ENCODE results near the gene RNF121.
"Not testable (repeated sequence)": the region's sequence is repeated elsewhere in the genome, so short reads cannot be mapped to it uniquely, and the experiment has no call there.

RNF121 gene

GRCh38 chr11:71928737-71929443 lies at the start of gene RNF121:
RNF121 (plus strand) TSS chr11:71929046; CDS start chr11:71929062, 16 bp downstream.
- DNase-seq (ENCODE audit: low read depth in 2 of 2, low spot score in 1 of 2): peak; percentile 96 to 97

DNA sequence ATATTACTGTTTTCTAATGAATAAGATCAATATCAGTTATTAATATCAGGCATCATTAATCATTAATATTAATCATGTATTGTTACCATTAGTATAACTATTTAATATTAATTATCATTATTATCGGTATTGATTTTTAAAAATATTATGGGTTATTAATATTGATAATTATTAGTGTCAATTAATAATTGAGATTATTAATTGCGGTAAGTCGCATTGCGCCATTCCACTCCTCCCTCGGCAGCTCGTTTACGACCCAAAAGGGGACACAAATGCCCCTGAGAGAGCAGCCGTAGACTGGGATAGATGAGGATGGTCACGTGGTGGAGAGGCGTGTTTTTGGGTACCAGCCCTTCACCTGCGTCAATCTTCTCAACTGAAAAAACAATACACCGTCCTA lies 43.0 kb upstream of the RNF121 start:
- not testable (repeated sequence) for DNase-seq (ENCODE audit: low read depth in 2 of 2, low spot score in 1 of 2)

- not testable (repeated sequence) for DNase-seq (ENCODE audit: low read depth in 2 of 2, low spot score in 1 of 2)
Measured at GRCh38 chr11:71888335-71889010, 40.4 kb upstream of the RNF121 start.

DNA sequence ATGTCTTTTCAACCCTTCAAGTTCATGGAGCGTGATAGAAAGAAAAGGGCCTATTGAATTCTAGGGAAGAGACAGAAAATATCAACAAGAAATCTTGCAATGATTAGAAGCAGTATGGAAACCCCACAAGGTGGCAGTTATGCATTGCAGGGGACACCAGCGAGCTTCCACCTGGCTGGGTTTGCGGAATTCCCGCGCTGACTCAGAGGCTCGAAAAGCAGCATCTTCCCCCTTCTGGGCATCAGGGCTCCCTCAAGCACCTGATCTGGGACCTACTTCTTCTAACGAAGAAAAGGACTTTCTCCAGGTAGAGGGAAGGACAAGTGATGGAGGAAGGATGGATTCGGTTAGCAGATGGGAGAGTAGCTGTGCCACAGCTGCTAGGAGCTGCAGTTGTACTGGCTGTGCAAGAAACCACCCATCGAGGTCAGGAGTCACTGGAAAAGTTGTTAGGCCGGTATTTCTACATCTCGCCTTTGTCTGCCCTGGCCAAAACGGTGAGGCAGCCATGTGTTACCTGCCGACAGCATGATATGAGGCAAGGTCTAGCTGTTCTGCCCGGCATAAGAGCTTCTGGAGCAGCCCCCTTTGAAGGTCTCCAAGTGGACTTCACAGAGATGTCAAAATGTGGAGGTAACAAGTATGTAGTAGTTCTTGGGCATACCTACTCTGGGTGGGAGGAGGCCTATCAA lies 39.5 kb upstream of the RNF121 start:
- not testable (repeated sequence) for DNase-seq (ENCODE audit: low read depth in 2 of 2, low spot score in 1 of 2)

- no peak for DNase-seq (ENCODE audit: low read depth in 2 of 2, low spot score in 1 of 2)
Measured at GRCh38 chr11:71895961-71896360, 32.9 kb upstream of the RNF121 start.

DNA sequence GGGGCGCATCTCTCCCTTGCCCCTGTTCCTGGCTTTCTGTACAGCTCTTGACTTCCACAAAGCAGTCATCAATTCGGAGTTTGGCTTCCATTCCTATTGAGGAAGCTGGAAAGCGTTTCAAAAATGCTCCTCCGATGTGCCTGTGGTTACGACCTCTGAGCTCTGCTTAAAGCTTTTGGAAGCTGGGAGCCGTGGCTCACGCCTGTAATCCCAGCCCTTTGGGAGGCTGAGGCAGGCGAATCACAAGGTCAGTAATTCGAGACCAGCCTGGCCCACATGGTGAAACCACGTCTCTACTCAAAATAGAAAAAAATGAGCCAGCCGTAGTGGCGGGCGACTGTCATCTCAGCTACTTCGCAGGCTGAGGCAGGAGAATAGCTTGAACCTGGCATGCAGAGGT lies 27.7 kb upstream of the RNF121 start:
- DNase-seq (ENCODE audit: low read depth in 2 of 2, low spot score in 1 of 2): not testable (repeated sequence)

- no peak for DNase-seq (ENCODE audit: low read depth in 2 of 2, low spot score in 1 of 2)
Measured at GRCh38 chr11:71908218-71908617, 20.6 kb upstream of the RNF121 start.

DNA sequence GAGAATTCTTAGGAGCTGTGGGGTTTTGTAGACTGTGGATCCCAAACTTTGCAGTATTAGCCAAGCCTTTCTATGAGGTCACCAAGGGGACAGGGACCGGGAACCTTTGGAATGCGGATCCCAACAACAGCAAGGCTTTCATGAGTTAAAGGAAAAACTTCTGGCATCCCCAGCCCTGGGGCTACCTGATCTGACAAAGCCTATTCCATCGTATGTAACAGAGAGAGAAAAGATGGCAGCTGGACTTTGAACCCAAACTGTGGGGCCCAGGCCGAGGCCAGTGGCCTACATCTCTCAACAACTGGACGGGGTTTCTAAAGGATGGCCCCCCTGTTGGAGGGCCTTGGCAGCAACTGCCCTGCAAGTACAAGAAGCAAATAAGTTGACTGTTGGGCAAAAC lies 18.1 kb upstream of the RNF121 start:
- not testable (repeated sequence) for DNase-seq (ENCODE audit: low read depth in 2 of 2, low spot score in 1 of 2)

DNA sequence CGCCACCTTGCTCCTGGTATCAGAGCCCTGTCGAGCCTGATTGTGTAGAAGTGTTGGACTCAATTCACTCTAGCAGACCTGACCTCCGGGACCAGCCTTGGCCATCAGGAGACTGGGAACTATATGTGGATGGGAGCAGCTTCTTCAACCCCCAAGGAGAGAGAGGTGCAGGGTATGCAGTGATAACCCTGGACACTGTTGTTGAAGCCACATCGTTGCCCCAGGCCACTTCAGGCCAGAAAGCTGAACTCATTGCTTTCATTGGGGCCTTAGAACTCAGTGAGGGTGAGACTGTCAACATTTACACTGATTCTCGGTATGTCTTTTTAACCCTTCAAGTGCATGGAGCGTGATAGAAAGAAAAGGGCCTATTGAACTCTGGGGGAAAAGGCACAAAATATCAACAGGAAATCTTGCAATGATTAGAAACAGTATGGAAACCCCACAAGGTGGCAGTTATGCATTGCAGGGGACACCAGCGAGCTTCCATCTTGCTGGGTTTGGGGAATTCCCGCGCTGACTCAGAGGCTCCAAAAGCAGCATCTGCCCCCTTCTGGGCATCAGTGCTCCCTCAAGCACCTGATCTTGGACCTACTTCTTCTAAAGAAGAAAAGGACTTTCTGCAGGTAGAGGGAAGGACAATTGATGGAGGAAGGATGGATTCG lies 17.4 kb upstream of the RNF121 start:
- DNase-seq (ENCODE audit: low read depth in 2 of 2, low spot score in 1 of 2): peak in 1 of 2 donors; percentile 23

GRCh38 chr11:71911986-71912340 lies 16.9 kb upstream of the RNF121 start:
- DNase-seq (ENCODE audit: low read depth in 2 of 2, low spot score in 1 of 2): not testable (repeated sequence)

- DNase-seq (ENCODE audit: low read depth in 2 of 2, low spot score in 1 of 2): no peak
Measured at GRCh38 chr11:71913756-71914526, 14.9 kb upstream of the RNF121 start.

DNA sequence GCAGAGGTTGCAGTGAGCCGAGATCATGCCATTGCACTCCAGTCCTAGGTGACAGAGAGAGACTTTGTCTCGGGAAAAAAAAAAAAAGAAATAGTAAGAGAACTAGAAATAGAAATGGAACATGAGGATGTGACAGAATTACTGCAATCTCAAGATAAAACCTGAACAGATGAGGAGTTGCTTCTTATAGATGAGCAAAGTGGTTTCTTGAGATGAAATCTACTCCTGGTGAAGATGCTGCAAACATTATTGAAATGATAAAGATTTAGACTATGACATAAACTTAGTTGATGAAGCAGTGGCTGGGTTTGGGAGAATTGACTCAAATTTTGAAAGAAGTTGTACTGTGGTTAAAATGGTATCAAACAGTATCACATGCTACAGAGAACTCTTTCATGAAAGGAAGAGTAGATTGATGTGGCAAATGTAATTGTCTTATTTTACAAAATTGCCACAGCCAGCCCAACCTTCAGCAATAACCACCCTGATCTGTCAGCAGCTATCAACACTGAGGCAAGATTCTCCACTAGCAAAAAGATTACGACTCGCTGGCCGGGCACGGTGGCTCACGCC lies 14.1 kb upstream of the RNF121 start:
- no peak for DNase-seq (ENCODE audit: low read depth in 2 of 2, low spot score in 1 of 2)

DNA sequence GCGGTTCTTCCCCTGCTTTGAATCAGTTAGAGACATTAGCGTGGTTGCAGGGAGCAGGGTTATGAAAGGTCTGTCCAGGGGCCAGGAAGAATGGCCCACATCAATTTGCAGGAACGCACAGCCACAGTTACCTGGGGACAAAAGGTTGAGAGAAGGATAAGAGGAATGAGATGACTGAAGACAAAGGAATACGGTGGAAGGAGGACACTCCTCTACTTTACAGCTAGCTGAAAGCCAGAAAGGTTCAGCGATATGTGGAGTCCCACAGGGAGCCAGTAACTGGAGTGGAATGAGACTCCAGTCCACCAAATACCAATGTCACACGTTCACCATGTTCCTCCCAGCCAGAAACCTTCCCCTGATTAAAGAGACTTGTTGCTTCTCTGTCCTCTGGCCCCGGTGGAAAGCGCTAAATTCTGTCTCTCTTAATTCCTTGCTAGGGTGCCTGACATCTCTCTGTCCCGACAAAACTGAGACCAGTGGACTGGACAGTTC lies 11.2 kb upstream of the RNF121 start:
- no peak for DNase-seq (ENCODE audit: low read depth in 2 of 2, low spot score in 1 of 2)

DNA sequence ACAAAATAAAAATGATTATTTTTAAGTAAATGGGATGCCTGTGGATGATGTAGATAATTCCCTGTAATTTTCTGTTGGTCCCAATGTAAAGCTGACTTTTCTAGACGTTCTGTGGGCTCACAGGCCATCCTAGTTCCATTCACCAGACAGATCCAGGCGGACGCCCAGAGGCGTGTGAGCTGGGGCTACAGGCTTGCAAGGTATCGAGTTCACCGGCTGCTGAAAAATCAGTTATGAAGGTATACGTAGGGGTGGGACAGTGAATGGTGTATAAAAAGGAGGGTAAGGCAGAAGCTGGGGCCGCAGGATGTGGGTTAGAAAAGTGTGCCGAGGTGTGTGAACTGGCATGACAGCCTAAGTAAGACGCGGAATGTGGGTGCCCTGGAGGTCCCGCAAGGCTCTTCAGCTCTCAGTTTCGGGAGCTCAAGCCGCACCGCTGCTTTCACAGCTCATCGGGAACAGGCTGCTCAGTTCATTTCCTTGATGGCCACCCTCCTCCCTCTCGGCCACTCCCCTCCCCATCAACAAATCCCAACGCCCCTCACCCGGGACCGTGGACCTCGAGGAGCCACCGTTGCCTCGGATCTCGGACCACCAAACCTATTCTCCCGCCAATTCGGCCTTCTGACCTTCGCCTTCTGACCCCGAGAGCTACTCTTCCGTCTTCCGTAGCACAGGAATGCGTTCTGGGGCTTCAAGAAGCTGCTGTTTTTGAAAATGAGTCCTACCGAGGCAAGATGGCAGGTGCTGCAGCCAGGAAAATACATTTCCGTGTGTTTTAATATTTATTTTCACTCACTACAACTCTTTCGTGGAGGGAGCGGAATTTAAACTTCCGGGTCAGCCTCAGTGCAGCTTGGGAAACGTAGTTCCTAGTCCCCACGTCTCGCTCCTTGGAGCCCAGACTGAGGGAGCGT lies 768 bp upstream of the RNF121 start, which contains the start of gene XNDC1N:
TSS of gene XNDC1N (minus strand) at position 775 of the 917 bp plus-strand sequence. CDS start 5,241 bp downstream, outside the sequence.
- DNase-seq (ENCODE audit: low read depth in 2 of 2, low spot score in 1 of 2): peak; percentile 47 to 49

- DNase-seq (ENCODE audit: low read depth in 2 of 2, low spot score in 1 of 2): no peak
Measured at GRCh38 chr11:71929491-71929890, 645 bp downstream of the RNF121 start.

DNA sequence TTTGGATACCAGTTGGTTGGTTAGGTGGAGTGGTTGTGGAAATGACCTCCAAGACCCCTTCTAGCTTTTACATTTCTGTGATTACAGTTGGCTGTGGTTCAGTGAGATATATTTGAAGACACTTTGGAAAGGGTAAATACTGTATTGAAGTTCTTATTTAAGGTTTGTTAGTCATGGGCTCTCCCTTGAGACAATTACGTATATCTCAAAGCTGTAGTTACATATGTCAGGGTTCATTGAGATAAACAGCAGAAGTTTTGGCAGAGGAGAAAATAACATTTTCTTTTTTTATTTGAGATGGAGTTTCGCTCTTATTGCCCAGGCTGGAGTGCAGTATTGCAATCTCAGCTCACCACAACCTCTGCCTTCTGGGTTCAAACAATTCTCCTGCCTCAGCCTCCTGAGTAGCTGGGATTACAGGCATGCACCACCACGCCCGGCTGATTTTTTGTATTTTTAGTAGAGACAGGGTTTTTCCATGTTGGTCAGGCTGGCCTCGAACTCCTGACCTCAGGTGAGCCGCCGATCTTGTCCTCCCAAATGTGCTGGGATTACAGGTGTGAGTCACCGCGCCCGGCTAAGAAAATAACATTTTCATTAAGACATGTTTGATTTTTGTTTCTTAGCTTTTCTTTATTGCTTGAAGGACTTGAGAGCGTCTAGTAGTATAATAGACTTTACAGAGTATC lies 1.9 kb downstream of the RNF121 start:
- no peak for DNase-seq (ENCODE audit: low read depth in 2 of 2, low spot score in 1 of 2)

DNA sequence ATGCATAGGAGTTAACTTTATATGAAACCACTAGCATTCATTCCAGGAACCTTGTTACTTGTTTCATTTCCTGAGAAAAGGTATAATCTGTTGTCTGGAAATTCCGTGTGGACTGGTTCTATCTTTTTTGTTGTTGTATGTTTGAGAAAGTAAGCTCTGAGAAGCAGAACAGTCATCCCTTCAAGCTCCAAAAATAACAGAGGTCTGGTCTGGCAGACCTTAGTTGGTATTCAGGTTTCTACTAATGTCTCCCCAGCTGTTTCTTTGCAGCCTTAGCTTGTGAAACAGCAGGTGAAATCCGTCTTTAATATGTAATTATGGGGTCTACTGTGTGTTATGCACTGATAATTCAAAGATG lies 2.4 kb downstream of the RNF121 start:
- DNase-seq (ENCODE audit: low read depth in 2 of 2, low spot score in 1 of 2): no peak

GRCh38 chr11:71933141-71933933 lies 4.5 kb downstream of the RNF121 start:
- no peak for DNase-seq (ENCODE audit: low read depth in 2 of 2, low spot score in 1 of 2)
